Measurements from ENCODE around the gene TNFRSF1A.

DNA sequence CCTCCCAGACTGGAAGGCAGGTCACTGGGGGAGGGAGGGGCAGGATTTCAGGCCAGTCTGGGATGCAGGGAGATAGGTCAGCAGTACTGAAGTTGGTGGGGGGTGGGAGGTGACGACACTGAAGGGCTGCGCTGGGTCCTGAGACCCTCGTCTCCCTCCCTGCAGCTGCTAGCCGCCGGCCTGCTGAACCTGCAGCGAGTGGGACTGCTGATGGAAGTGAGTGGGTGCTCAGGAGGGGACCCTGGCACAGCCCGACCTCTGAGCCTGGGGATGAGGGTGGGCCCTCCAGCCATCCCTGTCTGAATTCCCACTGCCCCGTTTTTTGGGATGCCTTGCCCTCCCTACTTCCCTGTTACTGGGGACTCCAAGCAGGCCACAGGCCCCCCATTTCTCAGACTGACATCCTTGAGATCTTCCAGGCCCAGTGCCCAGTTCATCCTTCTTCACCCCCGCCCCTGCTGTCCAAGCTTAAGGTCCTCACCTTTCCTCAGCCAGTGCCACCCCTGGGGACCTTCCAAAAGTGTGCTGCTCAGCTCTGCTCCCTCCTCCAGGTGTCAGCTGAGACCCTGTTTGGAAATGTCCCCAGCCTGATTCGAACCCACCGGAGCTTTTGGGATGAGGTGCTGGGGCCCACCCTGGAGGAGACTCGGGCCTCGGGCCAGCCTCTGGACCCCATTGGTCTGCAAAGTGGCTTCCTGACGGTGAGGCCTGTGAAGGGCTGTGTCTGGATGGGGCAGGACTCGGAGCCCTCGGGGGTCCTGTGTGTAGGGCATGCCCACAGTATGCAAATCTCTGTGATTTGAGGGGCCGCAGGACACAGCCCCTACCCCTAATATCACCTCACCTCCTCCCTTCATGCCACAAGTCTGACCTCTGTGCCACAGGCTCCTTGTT is 25.9 kb downstream of the TNFRSF1A start:
- TF ChIP-seq, protein P1, sequence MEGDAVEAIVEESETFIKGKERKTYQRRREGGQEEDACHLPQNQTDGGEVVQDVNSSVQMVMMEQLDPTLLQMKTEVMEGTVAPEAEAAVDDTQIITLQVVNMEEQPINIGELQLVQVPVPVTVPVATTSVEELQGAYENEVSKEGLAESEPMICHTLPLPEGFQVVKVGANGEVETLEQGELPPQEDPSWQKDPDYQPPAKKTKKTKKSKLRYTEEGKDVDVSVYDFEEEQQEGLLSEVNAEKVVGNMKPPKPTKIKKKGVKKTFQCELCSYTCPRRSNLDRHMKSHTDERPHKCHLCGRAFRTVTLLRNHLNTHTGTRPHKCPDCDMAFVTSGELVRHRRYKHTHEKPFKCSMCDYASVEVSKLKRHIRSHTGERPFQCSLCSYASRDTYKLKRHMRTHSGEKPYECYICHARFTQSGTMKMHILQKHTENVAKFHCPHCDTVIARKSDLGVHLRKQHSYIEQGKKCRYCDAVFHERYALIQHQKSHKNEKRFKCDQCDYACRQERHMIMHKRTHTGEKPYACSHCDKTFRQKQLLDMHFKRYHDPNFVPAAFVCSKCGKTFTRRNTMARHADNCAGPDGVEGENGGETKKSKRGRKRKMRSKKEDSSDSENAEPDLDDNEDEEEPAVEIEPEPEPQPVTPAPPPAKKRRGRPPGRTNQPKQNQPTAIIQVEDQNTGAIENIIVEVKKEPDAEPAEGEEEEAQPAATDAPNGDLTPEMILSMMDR (conservative IDR thresholded peaks at IDR 0.05; ENCODE audit: low read length) = no peak
- no peak for TF ChIP-seq EZH2phosphoT487 (IDR thresholded peaks at IDR 0.05; ENCODE audit: borderline replicate concordance)

Measured in Loucy (cell line).